HepG2 (cell line): ENCODE results near the gene TTLL10. TPM values are rescaled to one million over a fixed set of nuclear protein-coding genes. Genes with fewer than 3 reads are reported as not detected.
A peak's percentile ranks its signal among the peaks of the same experiment; 100 is the strongest.

Source experiments
- AGO1 ChIP-seq: fragments of 200-400 bp; formaldehyde crosslinking; IDR thresholded peaks from 2 replicates; pipeline ENCODE4 v1.6.1; 2017; ENCODE audit warnings: mild to moderate bottlenecking, low read depth, low read length, moderate library complexity; ENCODE audit not compliant: poor library complexity, severe bottlenecking
- ASH2L ChIP-seq: fragments of 300-600, 200-600 bp; sonication (generic); IDR thresholded peaks from 2 replicates; pipeline ENCODE4 v1.7.0; 2017; ENCODE audit warnings: low read depth, mild to moderate bottlenecking, moderate library complexity, mixed read lengths, low read length; ENCODE audit not compliant: insufficient read length
- CAMTA2 ChIP-seq: sonication (generic); formaldehyde crosslinking; IDR thresholded peaks from 2 replicates; pipeline ENCODE4 v1.4.0; 2020; ENCODE audit warnings: mild to moderate bottlenecking, missing genetic modification reagents, borderline replicate concordance
- CC2D1A ChIP-seq: sonication (generic); formaldehyde crosslinking; IDR thresholded peaks from 2 replicates; pipeline ENCODE4 v1.8.1; 2023; ENCODE audit warnings: mild to moderate bottlenecking, missing genetic modification reagents
- EEA1 ChIP-seq: sonication (generic); formaldehyde crosslinking; IDR thresholded peaks from 2 replicates; pipeline ENCODE4 v1.5.1; 2020; ENCODE audit warnings: mild to moderate bottlenecking, missing genetic modification reagents, borderline replicate concordance
- EP300 ChIP-seq, 3 experiments: sonication (generic) in 1 of 3; formaldehyde crosslinking in 1 of 3; IDR thresholded peaks; 2 replicates each; pipeline versions ENCODE4 v1.5.1 to v1.6.1; 2011 to 2020; ENCODE audit warnings: low read depth in 2 of 3, low read length in 2 of 3, borderline replicate concordance in 1 of 3, improper control_type of control experiment in 1 of 3, mild to moderate bottlenecking in 1 of 3, missing genetic modification reagents in 1 of 3, moderate library complexity in 1 of 3
- ETV5 ChIP-seq: IDR thresholded peaks from 2 replicates; pipeline ENCODE4 v1.6.1; 2018; ENCODE audit warnings: missing biosample characterization, missing genetic modification reagents, inconsistent platforms, borderline replicate concordance
- FIP1L1 ChIP-seq: fragments of 200-400 bp; formaldehyde crosslinking; IDR thresholded peaks from 2 replicates; pipeline ENCODE4 v1.6.1; 2018; ENCODE audit warnings: low read depth, mild to moderate bottlenecking, low read length, moderate library complexity, borderline replicate concordance; ENCODE audit not compliant: insufficient read depth
- GATAD1 ChIP-seq: IDR thresholded peaks from 2 replicates; pipeline ENCODE4 v1.6.1; 2016; ENCODE audit warnings: missing genetic modification reagents, missing compliant biosample characterization
- MIER3 ChIP-seq: IDR thresholded peaks from 2 replicates; pipeline ENCODE4 v1.6.1; 2016; ENCODE audit warnings: missing compliant biosample characterization, borderline replicate concordance
- NFYB ChIP-seq: sonication (generic); formaldehyde crosslinking; IDR thresholded peaks from 2 replicates; pipeline ENCODE4 v1.4.0; 2020; ENCODE audit warnings: missing genetic modification reagents
- SPEN ChIP-seq: sonication (generic); formaldehyde crosslinking; IDR thresholded peaks from 2 replicates; pipeline ENCODE4 v1.5.1; 2020; ENCODE audit warnings: low read depth, mild to moderate bottlenecking, missing genetic modification reagents
- SUZ12 ChIP-seq: fragments of 150-350 bp; IDR thresholded peaks from 2 replicates; pipeline ENCODE4 v1.6.1; 2014; ENCODE audit warnings: low read depth, low read length
- ZNF121 ChIP-seq: sonication (generic); formaldehyde crosslinking; IDR thresholded peaks from 2 replicates; pipeline ENCODE4 v1.5.0; 2020; ENCODE audit warnings: mild to moderate bottlenecking, missing genetic modification reagents
- ZNF224 ChIP-seq: sonication (generic); formaldehyde crosslinking; IDR thresholded peaks from 2 replicates; pipeline ENCODE4 v1.5.0; 2020; ENCODE audit warnings: mild to moderate bottlenecking, missing genetic modification reagents
- ZNF446 ChIP-seq: sonication (generic); formaldehyde crosslinking; IDR thresholded peaks from 2 replicates; pipeline ENCODE4 v1.5.0; 2020; ENCODE audit warnings: mild to moderate bottlenecking, missing genetic modification reagents
- ZSCAN20 ChIP-seq: sonication (generic); formaldehyde crosslinking; IDR thresholded peaks from 2 replicates; pipeline ENCODE4 v1.4.0; 2020; ENCODE audit warnings: missing genetic modification reagents, mild to moderate bottlenecking, borderline replicate concordance
- polyA plus RNA-seq, 8 experiments: library from polyadenylated mRNA; depleted of rRNA in 3 of 8; stranded (reverse) in 7 of 8; unstranded in 1 of 8; fragments of >200 nt; fragmentation: Illumina TruSeq in 4 of 8; extraction: Trizol in 4 of 8; gene quantifications; 2 replicates each; pipeline versions ENCODE4 v1.2.1 to v1.2.3, GENCODE V29; 2011 to 2016; ENCODE audit warnings: low read depth in 4 of 8, missing spikeins in 1 of 8, mixed read lengths in 1 of 8; ENCODE audit not compliant: insufficient read depth in 1 of 8
- total RNA-seq, 5 experiments: library from RNA; depleted of rRNA; stranded (reverse); fragments of >200 nt; fragmentation: Illumina TruSeq; extraction: Trizol; gene quantifications; 2 replicates each; pipeline ENCODE4 v1.2.3, GENCODE V29; 2016; ENCODE audit warnings: low read depth in 1 of 5
- TF ChIP-seq, protein P1 (sequence below): sonication (generic); formaldehyde crosslinking; IDR thresholded peaks from 2 replicates; pipeline ENCODE4 v1.4.0; 2020; ENCODE audit warnings: mild to moderate bottlenecking, missing genetic modification reagents
- TF ChIP-seq, protein P2 (sequence below): sonication (generic); formaldehyde crosslinking; conservative IDR thresholded peaks from 2 replicates; pipeline ENCODE4 v1.4.0; 2020; ENCODE audit warnings: missing genetic modification reagents
- TF ChIP-seq, protein P3 (sequence below): sonication (generic); formaldehyde crosslinking; IDR thresholded peaks from 2 replicates; pipeline ENCODE4 v1.4.0; 2020; ENCODE audit warnings: missing genetic modification reagents, borderline replicate concordance
- TF ChIP-seq, protein P4 (sequence below): sonication (generic); formaldehyde crosslinking; IDR thresholded peaks from 2 replicates; pipeline ENCODE4 v1.4.0; 2020; ENCODE audit warnings: missing genetic modification reagents
- TF ChIP-seq, protein P5 (sequence below): IDR thresholded peaks from 2 replicates; pipeline ENCODE4 v1.6.1; 2012; ENCODE audit warnings: low read depth, low read length, improper control_type of control experiment

TTLL10 gene
- total and polyA plus RNA-seq, 2 of the 13 experiments (the other 11 are each of a cell fraction or from before 2014, with no cell fraction given): not detected

DNA sequence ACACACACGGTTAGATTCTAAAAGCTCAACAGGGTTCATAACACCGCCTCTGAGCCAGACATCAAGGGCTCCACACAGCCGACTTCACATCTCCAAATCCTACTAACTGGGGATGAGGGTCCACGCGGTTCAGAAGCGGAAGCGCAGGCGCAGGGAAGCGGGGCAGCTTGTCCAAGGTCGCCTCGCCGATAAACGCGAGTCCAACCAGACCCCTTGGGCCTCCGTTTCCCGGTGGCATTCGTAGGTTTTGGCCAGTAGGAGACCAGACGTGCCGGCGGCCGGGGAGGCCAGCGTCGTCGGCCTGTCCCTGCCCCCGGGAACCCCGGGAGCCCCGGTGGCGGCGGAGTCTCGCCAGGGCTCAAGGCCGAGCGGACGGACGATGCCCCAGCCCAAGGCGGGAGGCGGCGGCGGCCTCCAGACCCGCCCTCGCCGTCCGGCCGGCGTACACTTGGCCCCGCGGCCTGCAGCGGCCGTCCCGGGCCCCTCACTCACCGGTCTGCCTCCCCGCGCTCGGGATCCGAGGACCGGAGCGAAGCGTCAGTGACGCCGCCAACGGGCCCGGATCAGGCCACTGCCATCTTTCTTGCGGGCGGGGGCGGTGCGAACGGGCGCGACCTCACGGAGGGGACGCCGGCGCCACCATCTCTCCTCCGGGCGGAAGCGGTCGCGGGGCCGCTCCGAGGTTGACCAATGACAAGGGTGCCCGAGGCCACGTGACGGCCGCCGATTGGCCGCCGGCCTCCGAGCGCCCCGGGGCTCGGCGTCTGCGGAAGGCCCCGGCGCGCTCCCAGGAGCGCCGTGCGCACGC is 57.9 kb downstream of the TTLL10 start, which contains the start of gene SDF4 (continued):
- TF ChIP-seq, protein P1, sequence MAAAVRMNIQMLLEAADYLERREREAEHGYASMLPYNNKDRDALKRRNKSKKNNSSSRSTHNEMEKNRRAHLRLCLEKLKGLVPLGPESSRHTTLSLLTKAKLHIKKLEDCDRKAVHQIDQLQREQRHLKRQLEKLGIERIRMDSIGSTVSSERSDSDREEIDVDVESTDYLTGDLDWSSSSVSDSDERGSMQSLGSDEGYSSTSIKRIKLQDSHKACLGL (CRISPR knock-in tag): peak; percentile 69
- TF ChIP-seq ZSCAN20 (CRISPR knock-in tag) (peak; percentile 68; the same call in 1 of the 2 replicates), NFYB (CRISPR knock-in tag) (peak; percentile 89), SUZ12 (no peak), FIP1L1 (no peak), AGO1 (peak; percentile 94), EEA1 (no peak), ZNF224 (CRISPR knock-in tag) (peak; percentile 78; the same call in 1 of the 2 replicates), ETV5 (CRISPR knock-in tag) (peak; percentile 54), CC2D1A (CRISPR knock-in tag) (no peak), CAMTA2 (CRISPR knock-in tag) (no peak), ASH2L (peak; percentile 66), ZNF446 (CRISPR knock-in tag) (no peak), ZNF121 (CRISPR knock-in tag) (no peak; the same call in 1 of the 2 replicates), GATAD1 (CRISPR knock-in tag) (peak; percentile 76), SPEN (no peak; the same call in 1 of the 2 replicates), MIER3 (CRISPR knock-in tag) (peak; percentile 56; the same call in 1 of the 2 replicates), EP300 (IDR thresholded peaks at IDR 0.05; ENCODE audit: low read depth in 2 of 2, low read length in 2 of 2) (no peak), EP300 (CRISPR knock-in tag; IDR thresholded peaks at IDR 0.05; ENCODE audit: borderline replicate concordance) (peak; percentile 53; the same call in 1 of the 2 replicates)
- TF ChIP-seq, protein P2, sequence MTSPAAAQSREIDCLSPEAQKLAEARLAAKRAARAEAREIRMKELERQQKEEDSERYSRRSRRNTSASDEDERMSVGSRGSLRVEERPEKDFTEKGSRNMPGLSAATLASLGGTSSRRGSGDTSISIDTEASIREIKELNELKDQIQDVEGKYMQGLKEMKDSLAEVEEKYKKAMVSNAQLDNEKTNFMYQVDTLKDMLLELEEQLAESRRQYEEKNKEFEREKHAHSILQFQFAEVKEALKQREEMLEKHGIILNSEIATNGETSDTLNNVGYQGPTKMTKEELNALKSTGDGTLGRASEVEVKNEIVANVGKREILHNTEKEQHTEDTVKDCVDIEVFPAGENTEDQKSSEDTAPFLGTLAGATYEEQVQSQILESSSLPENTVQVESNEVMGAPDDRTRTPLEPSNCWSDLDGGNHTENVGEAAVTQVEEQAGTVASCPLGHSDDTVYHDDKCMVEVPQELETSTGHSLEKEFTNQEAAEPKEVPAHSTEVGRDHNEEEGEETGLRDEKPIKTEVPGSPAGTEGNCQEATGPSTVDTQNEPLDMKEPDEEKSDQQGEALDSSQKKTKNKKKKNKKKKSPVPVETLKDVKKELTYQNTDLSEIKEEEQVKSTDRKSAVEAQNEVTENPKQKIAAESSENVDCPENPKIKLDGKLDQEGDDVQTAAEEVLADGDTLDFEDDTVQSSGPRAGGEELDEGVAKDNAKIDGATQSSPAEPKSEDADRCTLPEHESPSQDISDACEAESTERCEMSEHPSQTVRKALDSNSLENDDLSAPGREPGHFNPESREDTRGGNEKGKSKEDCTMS: no peak
- TF ChIP-seq, protein P3, sequence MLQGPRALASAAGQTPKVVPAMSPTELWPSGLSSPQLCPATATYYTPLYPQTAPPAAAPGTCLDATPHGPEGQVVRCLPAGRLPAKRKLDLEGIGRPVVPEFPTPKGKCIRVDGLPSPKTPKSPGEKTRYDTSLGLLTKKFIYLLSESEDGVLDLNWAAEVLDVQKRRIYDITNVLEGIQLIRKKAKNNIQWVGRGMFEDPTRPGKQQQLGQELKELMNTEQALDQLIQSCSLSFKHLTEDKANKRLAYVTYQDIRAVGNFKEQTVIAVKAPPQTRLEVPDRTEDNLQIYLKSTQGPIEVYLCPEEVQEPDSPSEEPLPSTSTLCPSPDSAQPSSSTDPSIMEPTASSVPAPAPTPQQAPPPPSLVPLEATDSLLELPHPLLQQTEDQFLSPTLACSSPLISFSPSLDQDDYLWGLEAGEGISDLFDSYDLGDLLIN (CRISPR knock-in tag): no peak
- TF ChIP-seq, protein P4, sequence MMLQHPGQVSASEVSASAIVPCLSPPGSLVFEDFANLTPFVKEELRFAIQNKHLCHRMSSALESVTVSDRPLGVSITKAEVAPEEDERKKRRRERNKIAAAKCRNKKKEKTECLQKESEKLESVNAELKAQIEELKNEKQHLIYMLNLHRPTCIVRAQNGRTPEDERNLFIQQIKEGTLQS (CRISPR knock-in tag): peak; percentile 50
- TF ChIP-seq, protein P5, sequence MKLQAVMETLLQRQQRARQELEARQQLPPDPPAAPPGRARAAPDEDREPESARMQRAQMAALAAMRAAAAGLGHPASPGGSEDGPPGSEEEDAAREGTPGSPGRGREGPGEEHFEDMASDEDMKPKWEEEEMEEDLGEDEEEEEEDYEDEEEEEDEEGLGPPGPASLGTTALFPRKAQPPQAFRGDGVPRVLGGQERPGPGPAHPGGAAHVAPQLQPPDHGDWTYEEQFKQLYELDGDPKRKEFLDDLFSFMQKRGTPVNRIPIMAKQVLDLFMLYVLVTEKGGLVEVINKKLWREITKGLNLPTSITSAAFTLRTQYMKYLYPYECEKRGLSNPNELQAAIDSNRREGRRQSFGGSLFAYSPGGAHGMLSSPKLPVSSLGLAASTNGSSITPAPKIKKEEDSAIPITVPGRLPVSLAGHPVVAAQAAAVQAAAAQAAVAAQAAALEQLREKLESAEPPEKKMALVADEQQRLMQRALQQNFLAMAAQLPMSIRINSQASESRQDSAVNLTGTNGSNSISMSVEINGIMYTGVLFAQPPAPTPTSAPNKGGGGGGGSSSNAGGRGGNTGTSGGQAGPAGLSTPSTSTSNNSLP: no peak
